Astrocyte of the cerebellum (primary cell): ENCODE measurements around the gene IL23R.

ENCODE experiments used
- DNase-seq: peaks from one replicate; pipeline ENCODE4 v3.0.0-alpha.2; 2011; ENCODE audit warnings: low read depth
- H3K4me3 ChIP-seq: 2 replicates; pipeline ENCODE4 v1.5.1; 2011; ENCODE audit warnings: mild to moderate bottlenecking, low read depth, low read length, moderate library complexity
- in situ Hi-C: cut with HindIII; loops from 2 replicates; pipeline ENCODE4 v1.10.0; 2017; ENCODE audit warnings: low sequenced_read_pairs
- TF ChIP-seq, protein P1 (sequence below): IDR thresholded peaks from 2 replicates; pipeline ENCODE4 v1.5.1; 2012; ENCODE audit warnings: low read length, low read depth, moderate library complexity, mild to moderate bottlenecking; ENCODE audit errors: missing control alignments

Gene IL23R

DNA sequence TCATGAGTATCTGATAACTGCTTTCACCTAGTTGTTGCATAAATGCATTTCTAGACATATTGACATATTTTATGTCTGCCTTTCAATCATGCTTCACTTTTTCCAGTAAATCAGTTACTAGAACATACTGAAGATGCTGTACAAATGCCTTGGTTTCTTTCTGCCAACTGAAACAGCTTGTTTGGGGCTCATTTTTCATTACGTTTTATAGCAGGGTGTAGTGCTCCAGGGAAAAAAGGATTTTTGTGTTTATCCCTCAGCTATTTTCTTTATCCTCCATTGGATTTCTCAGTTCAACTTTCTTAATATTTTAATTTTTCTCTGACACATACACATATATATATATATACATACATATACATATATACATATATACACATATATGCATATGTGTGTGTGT lies 51.7 kb downstream of the IL23R start:
- no peak overlapping the region for H3K4me3 ChIP-seq
- TF ChIP-seq, protein P1, sequence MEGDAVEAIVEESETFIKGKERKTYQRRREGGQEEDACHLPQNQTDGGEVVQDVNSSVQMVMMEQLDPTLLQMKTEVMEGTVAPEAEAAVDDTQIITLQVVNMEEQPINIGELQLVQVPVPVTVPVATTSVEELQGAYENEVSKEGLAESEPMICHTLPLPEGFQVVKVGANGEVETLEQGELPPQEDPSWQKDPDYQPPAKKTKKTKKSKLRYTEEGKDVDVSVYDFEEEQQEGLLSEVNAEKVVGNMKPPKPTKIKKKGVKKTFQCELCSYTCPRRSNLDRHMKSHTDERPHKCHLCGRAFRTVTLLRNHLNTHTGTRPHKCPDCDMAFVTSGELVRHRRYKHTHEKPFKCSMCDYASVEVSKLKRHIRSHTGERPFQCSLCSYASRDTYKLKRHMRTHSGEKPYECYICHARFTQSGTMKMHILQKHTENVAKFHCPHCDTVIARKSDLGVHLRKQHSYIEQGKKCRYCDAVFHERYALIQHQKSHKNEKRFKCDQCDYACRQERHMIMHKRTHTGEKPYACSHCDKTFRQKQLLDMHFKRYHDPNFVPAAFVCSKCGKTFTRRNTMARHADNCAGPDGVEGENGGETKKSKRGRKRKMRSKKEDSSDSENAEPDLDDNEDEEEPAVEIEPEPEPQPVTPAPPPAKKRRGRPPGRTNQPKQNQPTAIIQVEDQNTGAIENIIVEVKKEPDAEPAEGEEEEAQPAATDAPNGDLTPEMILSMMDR = no peak
- DNase-seq = no peak
- in situ Hi-C loops = no loop called here

DNA sequence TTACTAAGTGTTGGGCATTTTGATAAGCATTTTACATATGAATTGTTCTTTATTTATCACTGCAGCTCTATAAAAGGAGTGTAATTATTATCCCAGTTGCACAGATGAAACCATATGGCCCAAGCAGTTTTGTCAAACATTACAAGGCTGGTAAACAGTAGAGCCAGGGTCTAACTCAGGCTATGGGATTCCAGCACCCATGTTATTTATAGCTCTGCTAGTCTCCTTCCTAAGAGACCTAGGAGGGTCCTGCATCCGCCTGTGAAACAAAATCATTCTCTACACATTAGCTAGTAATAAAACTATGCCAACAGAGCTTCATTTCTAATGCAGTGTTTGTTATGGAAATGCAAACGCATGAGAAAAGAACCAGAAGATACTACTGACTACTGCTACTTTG lies 58.6 kb downstream of the IL23R start:
- in situ Hi-C loops = no loop called here
- no peak overlapping the region for H3K4me3 ChIP-seq
- no peak for DNase-seq
- TF ChIP-seq, protein P1 = no peak

DNA sequence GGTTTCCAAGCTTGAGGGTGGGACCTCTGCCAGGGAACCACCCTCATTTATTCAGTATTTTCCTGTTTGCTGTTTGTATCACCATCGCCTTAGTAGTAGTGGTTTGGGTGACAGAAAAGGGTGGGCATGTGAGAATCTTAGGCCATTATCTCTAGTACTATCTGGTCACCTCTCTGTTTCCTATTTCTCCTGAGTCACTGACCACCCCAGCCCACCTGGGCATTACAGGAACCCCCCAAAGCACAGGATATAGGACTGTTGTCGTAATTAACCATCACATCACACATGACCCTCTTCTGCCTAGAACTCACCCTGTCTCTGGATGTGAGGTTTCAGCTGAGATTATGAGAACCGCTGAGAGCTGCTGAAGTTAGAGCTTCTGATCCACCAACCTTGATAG lies 60.4 kb downstream of the IL23R start:
- DNase-seq = no peak
- in situ Hi-C loops = no loop called here
- no peak overlapping the region for H3K4me3 ChIP-seq
- TF ChIP-seq, protein P1 = no peak

DNA sequence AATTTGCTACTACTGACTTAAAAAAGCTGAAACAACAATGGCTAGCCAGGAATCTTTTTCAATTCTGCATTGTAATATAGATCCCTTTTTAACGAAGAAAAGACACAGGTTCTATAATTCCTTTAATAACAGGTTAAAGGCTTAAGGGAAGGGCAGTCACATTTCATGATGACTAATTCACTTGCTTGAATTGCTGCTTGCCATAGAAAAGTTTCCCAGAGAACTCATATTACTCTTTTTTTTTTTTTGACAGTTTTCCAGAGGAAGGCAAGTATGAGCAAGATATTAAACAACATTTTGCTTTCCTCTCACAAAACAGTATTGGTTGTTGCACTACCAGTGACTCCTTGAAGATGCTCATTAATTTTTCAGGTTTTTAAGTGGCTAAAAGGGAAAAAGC lies 60.9 kb downstream of the IL23R start:
- in situ Hi-C loops = no loop called here
- H3K4me3 ChIP-seq = no peak overlapping the region
- DNase-seq = no peak
- TF ChIP-seq, protein P1 = no peak

DNA sequence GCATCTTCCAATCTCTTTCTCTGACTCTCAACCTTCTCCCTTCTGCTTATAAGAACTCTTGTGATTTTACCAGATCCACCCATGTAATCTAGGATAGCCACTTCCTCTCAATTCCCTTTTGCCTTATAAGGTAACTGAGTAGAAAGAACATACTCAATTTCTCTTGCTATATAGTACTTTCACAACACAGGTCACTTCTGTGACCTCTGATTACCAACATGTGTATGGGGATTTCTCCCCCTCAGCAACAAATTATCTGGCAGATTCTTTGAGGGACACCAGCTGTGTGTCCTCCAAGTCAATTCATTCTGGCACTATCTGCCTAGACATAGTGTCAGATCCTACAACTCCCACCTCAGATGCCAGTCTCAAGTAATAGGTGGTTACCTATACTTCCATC lies 62.5 kb downstream of the IL23R start:
- DNase-seq = no peak
- no peak overlapping the region for H3K4me3 ChIP-seq
- TF ChIP-seq, protein P1 = no peak
- in situ Hi-C loops = no loop called here

DNA sequence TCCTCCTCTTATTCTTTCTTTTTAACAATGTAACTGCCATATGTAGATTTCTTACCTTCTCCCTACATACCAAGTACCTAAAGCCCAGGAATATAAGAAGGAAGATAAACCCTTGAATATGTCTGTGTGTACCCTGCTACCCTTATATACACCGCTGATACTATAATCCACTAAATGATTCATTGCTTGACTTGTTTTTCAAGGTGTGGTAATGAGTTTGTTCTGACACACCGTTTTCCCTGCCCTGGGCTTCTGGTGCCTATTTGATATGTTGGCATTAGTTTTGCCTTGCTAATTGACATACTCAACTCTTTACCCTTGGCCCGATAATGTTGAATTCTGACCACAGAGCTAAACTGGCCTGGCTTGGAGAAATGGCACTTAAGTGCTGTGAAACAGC lies 64.3 kb downstream of the IL23R start:
- DNase-seq = no peak
- H3K4me3 ChIP-seq = no peak overlapping the region
- in situ Hi-C loops = no loop called here
- TF ChIP-seq, protein P1 = no peak

DNA sequence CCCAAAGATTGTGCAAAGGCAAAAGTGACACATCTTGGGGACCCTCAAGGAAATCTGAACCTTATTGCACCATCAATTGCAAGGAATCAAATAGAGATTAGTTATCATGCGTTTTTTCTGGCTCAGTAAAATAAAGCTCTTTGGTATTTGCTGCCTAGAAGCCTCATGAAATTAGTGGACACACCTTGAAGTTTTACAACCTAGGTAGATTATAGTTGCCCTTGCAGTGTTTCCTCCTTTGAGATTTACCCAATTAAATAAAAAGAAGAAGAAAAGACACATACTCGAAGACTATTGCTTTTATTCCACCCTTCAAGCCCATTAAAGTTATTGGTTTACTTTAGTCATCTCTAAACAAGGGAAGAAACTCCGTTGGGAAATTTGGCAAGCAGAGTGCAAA lies 70.0 kb downstream of the IL23R start:
- in situ Hi-C loops = no loop called here
- TF ChIP-seq, protein P1 = no peak
- no peak for DNase-seq
- H3K4me3 ChIP-seq = no peak overlapping the region
